Gastroesophageal sphincter (tissue), 3 donors: ENCODE measurements around the gene TMEM141.
"Not testable (repeated sequence)": the region's sequence is repeated elsewhere in the genome, so short reads cannot be mapped to it uniquely, and the experiment has no call there.

ENCODE experiments used
- EP300 ChIP-seq: sonication (generic); formaldehyde crosslinking; IDR thresholded peaks from one replicate; pipeline ENCODE4 v1.6.1; 2017; ENCODE audit warnings: antibody characterized with exemption, mild to moderate bottlenecking
- TF ChIP-seq, protein P1 (sequence below), 4 experiments: fragments of 200-600 bp in 2 of 4; fragments of 450-650 bp in 2 of 4; sonication (generic) in 1 of 4; IDR thresholded peaks; one replicate each; pipeline ENCODE4 v1.5.1; 2017 to 2019; ENCODE audit warnings: antibody characterized with exemption in 4 of 4, mild to moderate bottlenecking in 2 of 4, moderate library complexity in 2 of 4

DNA sequence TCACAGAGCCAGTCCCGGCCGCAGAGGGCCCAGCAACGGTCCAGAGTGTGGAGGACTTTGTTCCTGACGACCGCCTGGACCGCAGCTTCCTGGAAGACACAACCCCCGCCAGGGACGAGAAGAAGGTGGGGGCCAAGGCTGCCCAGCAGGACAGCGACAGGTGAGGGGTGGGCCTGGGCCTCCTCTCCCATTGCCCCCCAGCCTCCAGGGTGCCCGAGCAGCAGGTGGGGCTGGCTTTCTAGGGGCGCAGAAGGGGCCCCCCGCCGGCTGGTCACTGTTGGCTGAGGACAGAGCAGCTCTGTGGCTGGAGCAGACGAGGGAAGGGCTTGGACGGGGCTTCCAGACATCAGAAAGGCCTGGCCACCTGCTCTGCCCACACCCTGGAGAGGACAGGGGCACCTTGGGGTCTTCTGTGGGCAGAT lies 46.7 kb downstream of the TMEM141 start:
- TF ChIP-seq, protein P1, sequence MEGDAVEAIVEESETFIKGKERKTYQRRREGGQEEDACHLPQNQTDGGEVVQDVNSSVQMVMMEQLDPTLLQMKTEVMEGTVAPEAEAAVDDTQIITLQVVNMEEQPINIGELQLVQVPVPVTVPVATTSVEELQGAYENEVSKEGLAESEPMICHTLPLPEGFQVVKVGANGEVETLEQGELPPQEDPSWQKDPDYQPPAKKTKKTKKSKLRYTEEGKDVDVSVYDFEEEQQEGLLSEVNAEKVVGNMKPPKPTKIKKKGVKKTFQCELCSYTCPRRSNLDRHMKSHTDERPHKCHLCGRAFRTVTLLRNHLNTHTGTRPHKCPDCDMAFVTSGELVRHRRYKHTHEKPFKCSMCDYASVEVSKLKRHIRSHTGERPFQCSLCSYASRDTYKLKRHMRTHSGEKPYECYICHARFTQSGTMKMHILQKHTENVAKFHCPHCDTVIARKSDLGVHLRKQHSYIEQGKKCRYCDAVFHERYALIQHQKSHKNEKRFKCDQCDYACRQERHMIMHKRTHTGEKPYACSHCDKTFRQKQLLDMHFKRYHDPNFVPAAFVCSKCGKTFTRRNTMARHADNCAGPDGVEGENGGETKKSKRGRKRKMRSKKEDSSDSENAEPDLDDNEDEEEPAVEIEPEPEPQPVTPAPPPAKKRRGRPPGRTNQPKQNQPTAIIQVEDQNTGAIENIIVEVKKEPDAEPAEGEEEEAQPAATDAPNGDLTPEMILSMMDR (IDR thresholded peaks at IDR 0.05): not testable (repeated sequence)
- TF ChIP-seq EP300: not testable (repeated sequence)
